ENCODE measurements around the gene CERS6.

CERS6 gene

DNA sequence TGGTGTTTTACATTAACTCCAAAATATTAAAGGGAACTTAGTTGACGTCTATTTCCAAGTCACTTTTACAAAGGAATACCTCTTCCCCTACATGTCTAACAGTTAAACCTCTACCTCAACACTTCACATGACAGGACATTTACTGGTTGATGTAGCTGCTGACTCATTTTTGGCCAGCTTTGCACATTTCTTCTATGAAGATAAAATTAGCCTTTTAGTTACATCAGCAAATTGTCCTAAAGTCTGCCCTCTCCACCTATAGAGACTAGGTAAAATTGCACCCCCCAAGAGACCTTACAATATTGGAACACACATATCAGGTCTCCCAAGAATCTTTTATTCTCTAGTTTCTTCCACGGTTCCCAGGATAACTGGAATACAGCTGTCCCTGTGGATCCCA, 10.1 kb upstream of the CERS6 start:
- no peak for DNase-seq

DNA sequence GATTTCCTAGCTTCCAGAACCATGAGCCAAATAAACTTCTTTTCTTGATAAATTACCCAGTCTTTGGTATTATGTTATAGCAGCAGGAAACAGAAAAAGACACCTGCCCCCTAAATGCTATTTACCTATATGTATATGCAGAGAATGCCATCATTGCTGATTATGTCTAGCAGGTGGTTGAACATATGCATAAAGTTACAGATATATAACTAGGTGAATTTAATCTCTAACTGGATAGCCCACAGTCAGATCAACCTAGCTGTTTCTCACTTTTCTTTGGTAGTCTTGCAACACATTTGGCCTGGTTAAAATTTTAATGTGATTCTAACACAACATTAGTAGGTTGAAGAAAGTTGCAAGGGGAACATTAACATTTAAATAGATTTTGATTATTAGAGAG, 7.1 kb upstream of the CERS6 start:
- DNase-seq = no peak

DNA sequence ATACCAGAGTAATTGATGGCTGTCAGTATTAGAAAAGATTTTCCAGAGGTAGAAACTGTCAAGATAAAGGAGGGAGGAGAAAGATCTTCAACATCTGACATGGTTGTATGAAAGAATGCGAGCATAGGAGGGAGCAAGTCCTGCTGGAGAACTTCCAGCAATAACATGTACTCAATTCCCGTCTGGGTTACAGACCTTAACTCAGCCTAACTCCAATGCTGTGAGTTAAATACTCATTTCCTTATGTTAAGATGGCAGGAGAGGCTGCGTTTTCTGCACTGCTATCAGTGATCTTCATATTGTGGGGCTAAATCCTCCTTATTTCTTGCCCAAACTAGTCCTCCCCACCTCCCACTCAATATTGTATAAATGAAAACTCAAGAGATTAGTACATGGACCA, 6.7 kb upstream of the CERS6 start:
- no peak for DNase-seq

DNA sequence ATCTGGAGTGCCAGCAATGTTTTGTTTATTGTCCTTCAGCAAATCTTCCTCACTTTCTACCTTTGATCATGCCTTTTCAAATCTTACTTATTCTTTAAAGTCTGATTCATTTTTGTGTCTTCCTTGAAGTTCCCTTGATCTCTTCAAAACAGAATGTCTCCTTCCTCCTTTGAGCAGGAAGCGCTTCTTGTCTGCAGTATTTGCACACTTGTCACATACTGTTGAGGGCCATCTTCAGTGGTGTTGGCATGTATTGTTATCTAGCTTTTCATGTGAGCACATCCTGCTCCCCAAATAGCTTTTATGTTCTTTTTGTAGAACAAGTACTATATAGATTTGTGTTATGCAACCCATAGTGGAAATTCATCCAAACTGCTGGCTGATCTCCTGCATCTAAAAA, 5.9 kb upstream of the CERS6 start:
- no peak for DNase-seq

DNA sequence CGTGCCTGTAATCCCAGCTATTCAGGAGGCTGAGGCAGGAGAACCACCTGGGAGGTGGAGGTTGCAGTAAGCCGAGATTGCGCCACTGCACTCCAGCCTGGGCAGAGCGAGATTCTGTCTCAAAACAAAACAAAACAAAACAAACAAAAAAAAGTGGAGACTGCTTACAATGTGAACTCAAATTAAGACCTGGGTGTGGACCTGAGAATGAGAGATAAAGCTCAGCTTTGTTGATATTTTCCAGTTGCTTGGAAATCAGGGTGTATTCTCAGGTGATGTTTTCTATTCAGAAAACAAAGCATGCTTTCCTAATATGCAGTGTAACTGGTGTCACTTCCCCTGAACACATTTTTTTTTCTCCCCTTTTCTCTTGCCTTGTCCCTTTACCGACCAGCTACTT, 5.3 kb upstream of the CERS6 start:
- DNase-seq = no peak

DNA sequence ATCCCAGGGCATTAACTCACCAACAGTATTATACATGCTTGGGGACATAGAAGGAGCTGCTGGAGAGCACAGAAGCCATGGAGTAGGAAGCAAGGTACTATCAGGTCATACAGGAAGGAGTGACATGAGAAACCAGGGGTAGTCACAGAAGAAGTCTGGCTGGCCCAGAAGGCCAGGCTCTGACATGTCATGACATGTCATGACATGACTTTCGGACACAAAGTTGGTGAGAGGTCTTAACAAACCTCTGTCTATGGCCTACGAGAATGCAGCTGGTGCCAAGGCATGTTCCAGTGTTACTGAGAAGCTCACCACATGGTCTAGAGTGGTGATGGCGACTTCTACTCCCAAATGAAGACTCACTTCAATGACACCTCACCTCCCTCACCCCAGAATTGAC, 3.3 kb upstream of the CERS6 start:
- no peak for DNase-seq

GRCh38 chr2:168453404-168453803, 2.7 kb upstream of the CERS6 start:
- DNase-seq = no peak

DNA sequence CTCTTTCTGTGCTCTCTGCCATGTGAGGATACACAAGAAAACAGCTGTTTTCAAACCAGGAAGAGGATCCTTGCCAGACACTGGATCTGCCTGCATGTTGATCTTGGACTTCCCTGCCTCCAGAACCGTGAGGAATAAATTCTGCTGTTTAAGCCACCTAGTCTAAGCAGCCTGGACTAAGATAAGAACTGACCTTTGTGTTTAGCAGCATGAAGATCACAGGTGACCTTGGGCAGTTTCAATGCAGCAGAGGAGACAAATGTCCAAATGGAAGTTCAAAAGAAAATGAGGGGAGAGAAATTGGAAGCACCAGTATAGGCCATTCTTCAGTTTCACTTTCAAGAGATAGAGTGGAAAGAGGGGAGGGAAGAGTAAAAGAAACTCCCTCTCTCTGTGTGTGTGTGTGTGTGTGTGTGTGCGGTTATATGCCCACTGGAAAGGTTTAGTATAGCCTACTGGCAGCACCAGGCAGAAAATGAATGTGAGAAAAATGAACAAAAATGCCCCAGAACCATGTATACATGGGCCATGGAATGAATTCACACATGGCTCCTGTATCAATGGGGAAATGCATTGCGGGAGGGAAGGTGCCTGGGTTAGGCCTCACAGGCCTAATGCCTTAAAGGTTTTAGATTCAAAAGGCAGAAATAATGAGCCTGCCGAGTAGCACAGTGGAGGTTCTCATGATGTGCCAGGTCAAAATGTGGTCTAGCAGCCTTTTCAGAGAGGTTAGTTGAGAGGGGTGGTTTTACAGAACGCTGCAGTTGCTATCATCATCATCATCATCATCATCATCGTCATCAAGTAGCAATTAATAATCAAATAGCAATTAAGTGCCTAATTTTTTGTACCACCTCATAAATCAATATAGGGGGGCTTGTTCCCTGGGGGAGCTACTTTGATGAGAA, 1.1 kb upstream of the CERS6 start:
- DNase-seq = no peak

DNA sequence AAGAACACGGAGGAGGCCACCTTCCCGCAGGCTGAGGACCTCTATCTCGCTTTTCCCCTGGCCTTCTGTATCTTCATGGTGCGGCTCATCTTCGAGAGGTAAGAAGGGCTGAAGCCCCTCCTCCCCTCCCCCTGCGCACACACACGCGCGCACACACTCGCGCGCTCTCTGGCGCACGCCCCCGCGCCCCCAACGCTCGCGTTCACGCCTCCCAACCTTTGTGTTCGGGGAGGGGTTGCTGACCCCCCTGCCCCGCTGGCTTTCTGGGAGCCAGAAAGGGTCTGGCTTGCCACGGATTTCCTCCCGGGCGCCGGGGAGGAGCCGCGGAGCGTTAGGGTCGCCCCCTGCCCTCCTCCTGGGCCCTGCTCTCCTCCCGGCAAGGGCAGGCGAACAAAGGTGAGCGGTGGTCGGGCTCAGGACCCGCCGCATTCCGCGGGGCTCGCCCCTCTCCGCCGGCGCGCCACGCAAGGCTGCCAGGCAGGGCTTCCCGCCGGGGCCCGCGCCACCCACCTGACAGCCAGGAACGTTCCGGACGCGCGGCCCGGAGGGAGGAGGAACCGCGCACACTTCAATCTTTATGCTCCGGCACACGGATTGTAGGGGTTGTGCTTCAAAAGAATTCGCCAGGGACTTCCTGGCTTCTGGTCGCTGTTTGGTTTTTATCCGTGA, 583 bp downstream of the CERS6 start:
- no peak for DNase-seq

- no peak for DNase-seq
These were observed 1.3 kb downstream of the CERS6 start for GRCh38 chr2:168457190-168457895.

GRCh38 chr2:168458139-168458538, 2.1 kb downstream of the CERS6 start:
- no peak for DNase-seq

- DNase-seq = no peak
These were observed 3.2 kb downstream of the CERS6 start for GRCh38 chr2:168459256-168459655.

DNA sequence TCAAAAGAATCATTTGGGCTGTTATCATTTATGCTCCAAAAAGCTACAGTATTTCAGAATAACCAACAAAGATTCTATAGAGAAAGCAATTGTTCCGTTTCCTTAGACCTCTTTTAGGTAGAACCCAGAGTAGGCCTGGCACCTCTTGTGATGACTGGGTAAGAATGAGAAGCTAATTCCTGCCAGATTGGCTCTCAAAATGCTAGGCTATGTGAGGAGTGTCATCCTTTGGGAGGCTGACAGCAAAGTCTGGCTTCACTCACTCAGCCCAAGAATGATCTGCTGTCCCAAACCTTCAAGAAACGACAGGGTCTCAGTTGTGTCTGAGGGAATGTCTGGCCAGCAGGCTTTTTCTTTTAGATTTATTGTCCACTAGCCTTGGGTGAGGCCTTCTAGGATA, 4.5 kb downstream of the CERS6 start:
- DNase-seq = no peak

- DNase-seq = no peak
These were observed 5.3 kb downstream of the CERS6 start for GRCh38 chr2:168461178-168461941.

- no peak for DNase-seq
These were observed 5.9 kb downstream of the CERS6 start for GRCh38 chr2:168461942-168462331.

DNA sequence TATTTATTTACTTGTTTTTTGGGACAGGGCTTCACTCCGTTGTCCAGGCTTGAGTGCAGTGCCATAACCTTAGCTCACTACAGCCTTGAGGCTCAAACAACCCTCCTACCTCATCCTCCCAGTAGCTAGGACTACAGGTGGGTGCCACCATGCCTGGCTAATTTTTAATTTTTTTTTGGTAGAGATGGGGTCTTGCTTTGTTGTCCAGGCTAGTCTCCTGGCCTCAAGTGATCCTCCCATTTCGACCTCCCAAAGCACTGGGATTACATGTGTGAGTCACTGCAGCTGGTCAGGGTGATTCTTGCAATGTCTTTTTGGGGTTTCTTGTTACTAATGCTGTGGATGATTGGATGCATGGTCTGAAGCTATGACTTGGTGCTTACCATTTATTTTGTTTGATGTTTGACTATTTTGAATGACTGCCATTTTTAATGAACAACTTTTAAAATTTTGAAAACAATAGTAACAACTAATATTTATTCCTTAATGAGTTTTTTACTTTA, 6.5 kb downstream of the CERS6 start:
- DNase-seq = no peak

DNA sequence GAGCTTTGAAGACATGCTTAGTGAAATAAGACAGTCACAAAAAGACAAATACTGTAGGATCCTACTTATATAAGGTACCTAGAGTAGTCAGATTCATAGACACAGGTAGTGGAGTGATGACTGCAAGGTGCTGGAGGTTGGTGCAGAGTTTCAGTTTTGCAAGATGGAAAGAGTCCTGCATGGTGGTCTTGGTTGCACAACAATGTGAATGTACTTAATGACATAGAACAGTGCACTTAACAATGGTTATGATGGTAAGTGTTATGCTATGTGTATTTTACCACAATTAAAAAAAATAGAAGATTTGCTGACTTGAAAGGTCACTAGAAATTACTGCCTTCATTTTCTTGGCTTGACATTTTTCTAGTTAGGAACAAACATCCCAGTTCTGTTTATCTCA, 9.5 kb downstream of the CERS6 start:
- DNase-seq = no peak

DNA sequence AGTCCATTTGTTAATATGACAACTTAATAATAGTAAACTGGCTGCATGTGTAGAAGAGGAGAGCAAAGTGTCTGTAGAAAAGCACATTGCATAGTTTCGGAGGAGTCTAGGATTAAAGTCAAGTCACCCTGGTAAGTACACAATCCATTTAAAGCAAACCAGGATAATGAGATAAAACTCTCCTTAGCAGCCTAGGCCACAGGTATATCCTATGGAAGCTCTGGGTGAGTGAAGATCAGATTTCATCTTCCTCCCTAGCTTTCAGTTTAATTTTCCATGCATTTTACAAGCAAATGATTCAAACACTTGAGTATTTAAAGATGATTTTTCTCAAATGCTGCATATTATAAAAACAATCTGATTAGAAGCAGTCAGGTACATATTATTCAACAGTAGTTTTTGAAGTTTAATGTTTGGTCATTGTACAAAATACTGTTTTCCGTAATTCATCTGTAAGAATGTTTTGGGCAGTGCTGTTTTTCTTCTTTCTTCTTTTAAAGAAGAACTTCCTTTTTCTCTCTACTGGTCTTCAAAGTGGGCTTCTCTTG, 10.2 kb downstream of the CERS6 start:
- no peak for DNase-seq

DNA sequence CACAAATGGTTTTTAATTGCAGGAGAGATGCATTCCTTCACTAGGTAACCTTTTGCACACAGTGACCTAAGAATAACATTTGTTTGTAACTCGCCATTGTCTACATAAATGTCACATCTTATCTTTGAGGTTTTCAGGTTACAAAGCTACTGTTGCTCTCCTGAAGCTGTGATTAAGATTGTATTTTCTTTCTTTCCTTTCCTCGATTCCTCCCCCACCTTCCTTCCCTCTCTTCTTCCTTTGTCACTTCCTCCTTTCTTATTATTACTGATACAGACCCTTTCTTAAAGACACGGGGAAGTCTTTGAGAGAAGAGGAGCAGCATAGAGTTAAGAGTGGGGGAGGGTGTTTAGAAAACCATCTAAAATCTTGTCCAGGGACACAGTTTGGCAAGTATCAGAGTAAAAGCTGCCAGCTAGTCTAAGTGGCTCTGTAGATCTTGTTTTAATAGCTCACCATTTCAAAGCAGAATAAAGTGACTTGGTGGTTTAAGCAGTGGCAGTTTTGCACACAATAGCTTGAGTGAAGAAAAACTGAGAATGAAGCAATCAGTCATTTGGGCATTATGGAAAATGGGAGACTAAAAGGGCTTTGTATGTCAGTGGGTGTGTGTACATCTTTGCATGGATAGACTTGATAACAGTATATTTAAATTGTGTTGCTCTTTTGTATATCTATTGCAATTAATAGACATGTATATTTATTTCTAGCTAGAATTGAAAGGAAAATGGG, 10.9 kb downstream of the CERS6 start:
- DNase-seq = no peak

DNA sequence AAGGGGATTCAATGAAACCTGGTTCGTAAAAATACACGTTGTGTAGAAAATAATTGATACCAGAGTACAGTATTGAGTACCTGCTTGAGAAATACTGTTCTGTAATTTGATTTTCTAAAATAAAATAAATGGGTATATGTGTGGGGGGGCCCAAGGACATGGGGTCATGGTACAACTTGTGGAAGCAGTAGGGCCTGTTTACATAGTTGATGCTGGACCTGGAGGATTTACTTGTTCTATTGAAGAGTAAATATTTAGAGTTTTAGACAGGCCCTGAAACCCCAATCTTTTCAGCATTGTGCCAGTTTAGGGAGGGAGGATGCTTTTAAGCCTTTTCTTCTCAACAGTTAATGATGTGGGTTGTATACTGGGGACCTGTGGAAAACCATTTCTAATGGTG, 11.7 kb downstream of the CERS6 start:
- no peak for DNase-seq

- DNase-seq = no peak
These were observed 12.3 kb downstream of the CERS6 start for GRCh38 chr2:168468354-168468753.

All from DMS 273 treated with DMSO at 0.1 percent for 48 hours (cell line).